Stimulated activated CD8-positive, alpha-beta memory T cell treated with anti-CD3 and anti-CD28 coated beads, Interleukin-15, amount 100 ng/mL, for 24 hours (primary cell): ENCODE measurements around the gene PHRF1.

ENCODE experiments used
- DNase-seq: peaks from one replicate; pipeline ENCODE4 v3.0.0-alpha.2; 2020; ENCODE audit warnings: low read depth

Gene PHRF1

DNA sequence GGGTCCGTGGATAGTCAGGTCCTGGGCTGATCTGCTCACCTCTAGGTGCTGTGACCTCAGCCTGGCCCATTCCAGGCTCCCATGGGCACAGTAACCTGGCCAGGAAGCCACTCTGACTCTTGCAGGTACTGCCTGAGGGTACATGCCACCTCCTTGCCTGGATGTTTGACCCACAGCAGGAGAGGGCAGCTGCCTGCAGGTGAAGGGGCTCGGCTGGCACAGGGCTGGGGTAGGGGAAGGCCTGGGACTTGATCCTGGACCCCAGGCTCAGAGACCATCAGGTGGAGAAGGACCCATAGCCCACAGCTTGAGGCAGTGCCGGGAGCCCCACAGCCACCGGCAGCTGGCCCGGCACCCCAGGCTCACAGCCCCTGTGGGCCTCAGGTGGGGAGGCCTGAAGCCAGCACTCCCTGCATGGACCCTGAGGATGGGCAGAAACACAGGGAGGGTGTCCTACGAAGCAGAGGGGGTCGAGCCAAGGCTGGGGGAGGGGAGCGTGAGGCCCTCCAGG lies 36.2 kb upstream of the PHRF1 start:
- no peak for DNase-seq

DNA sequence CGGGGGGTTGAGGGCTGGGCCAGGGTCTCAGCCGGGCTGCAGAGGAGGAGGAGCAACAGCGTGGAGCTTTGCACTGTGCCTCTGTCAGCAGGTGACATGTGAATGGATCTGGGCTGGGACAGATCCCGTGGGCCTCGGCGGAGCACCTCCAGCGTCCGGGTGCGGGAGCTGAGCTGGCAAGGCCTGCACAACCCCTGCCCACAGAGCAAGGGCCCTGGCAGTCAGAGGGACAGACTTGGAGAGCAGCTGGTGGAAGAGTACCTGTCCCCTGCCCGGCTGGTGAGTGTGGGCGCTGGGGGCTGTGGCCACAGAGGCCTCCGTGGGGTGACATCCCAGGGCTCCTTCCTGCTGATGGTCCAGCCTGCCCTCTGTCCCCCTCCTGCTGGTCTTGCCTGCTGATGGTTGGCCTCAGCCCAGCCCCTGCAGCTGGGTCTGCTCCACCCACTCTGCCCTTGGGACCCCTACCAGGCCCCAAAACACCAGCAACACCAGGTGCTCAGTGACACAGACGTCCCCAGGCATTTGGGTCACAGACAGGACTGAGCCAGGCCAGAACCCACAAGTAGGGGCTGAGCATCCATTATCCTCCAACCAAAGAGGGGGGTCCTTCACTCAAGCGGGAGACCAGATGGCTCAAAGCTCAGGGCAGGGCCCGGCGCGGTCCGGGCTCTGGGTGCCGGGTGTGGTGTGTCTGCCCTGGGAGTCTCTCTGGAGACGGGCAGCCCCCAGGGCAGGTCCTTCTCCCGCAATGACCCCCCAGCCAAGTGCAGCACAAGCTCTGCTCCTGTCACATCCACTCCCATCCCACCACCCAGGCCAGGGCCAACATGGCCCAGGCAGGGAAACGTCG lies 35.5 kb upstream of the PHRF1 start:
- DNase-seq, result no peak

DNA sequence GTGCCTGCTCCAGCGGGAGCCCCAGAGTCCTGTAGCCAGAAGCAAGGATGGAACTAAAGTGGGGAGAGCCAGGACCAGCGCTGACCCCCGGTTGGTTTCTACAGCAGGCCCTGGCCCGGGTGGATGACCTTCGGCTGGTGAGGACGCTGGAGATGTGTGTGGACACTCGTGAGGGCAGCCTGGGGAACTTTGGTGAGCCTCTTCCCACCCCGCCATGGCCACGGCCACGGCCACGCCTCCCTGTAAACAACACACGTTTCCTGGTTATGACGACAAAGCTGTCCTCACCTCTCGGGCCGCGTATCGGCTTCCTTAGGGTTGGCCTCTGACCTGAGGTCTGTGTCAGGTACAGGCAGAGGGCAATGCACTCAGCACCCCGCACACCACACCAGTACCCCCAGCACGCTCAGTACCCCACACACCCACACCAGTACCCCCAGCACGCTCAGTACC lies 34.8 kb upstream of the PHRF1 start:
- DNase-seq, result no peak

DNA sequence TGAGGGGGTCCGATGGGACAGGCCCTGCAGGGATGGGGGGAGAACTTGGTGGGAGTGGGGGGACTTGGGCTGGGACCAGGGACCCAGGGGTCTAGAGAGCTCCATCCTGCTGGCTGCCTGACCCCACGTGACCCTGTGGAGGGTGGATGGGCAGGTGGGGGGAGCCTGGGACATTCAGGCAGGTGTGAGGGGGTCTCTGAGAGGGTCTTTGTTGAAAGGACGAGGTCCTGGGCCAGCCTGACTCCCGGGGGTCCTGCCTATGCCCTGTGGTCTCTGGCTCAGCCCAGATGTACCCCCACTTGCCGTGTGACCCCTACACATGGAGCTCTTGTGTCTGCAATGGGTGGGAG lies 31.5 kb upstream of the PHRF1 start:
- DNase-seq, result no peak

DNA sequence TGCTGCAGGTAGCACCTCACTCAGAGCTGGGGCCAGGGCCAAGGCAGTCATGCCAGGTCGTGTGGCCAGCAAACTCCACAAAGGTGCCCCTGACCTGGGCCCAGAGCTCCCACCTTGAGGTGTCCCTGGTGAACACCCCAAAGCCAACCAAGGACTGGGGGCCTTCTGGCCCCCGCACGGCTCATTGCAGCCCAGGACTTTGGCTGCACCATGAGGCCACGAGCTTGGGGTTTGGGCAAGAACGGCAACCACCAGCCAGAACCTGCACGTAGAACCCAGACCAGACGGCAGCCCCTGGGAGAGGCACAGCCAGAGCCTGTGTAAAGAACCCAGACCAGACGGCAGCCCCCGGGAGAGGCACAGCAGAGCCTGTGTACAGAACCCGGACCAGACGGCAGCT lies 31.1 kb upstream of the PHRF1 start:
- no peak for DNase-seq

DNA sequence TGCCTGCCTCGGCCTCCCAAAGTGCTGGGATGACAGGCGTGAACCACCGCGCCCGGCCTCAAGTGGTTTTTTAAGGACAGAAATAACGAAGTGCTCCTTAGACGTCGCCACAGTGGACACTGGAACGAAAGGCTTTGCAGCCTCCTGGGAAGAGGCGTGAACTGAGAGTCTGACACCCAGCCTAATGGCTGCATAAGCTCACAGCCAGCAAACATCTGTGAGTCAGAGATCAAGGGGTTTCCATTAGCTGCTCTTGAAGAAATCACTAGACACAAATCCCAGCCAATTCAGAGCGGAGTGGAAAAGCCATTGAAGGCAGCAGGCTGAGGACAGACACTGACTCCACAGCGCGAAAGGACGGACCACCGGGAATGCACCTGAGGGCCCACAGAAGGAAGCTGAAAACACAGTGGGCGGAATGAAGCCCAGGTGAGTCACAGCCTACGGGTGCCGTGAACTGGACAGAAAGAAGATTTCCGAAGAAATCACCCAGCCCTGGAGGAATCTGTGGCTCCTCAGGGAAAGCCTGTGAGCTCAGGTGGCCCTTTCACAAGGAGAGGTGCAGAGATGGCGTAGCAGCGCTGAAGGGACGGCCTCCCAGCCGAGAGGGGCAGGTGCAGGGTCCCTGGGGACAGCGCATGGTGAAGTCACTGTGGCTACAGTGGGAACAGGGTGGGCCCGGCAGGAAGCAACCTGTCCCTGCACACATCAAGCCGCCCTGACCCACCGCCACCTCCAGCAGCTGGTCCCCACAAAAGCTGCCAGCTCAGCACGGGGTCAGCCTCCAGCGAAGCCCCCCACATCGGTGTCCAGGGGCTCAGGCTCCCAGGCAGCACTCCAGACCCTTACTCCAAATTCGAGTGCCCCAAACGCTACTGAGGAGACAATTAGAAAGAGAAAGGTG lies 27.3 kb upstream of the PHRF1 start:
- no peak for DNase-seq

DNA sequence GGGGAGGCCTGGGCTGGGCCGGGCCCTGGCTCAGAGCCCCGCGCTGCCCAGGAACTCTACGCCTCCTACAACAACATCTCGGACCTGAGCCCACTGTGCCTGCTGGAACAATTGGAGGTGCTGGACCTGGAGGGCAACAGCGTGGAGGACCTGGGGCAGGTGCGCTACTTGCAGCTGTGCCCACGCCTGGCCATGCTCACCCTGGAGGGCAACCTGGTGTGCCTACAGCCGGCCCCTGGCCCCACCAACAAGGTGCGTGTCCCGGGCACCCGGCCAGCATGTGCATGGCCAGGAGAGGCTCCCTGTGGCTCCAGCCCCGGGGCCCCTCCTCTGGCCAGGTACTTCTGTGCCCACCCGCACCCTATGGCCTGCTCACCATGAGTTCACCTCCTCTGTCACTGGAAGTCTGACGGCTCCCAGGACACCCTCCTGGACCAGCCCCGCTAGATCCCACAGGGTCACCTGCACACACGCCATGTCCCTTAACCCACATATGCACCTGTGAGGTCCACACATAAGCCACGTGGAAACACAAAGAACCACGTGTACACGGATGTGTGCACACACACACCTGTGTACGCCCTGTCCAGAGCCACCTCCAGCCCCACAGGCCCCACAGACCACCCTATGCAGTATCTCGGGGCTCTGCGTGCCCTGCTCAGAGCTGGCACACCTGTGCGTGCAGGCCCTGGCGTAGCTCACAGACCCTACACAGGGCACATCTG lies 26.1 kb upstream of the PHRF1 start:
- DNase-seq, result no peak

DNA sequence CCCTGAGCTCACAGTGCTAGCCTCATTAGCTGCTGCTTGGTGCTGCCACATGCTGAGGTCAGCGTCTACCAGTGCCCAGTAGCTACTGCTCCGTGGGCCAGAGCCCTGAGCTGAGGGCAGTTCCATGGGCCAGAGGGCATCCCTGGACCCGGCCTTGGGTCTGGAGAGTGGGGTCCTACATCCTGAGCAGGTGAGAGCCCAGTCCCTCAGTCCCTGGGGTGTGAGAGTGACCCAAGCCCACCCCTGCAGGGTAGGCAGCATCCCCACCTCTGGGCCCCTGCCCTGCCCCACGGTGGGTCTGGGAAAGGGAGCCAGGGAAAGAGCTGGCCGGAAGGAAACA lies 25.6 kb upstream of the PHRF1 start:
- no peak for DNase-seq

DNA sequence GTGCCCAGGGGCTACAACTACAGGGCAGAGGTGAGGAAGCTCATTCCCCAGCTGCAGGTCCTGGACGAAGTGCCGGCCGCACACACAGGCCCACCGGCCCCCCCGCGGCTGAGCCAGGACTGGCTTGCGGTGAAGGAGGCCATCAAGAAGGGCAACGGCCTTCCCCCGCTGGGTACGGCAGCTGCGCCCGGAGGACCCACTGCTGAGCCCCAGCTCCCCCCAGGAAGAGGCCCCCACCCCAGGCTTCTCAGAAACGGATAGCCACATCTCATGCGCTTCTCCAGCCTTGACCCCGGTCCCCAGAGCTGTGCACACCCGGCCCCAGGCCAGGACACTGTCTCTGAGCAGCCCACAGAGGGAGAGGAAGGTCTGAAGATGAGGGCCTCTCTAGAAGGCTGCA lies 25.1 kb upstream of the PHRF1 start:
- no peak for DNase-seq

DNA sequence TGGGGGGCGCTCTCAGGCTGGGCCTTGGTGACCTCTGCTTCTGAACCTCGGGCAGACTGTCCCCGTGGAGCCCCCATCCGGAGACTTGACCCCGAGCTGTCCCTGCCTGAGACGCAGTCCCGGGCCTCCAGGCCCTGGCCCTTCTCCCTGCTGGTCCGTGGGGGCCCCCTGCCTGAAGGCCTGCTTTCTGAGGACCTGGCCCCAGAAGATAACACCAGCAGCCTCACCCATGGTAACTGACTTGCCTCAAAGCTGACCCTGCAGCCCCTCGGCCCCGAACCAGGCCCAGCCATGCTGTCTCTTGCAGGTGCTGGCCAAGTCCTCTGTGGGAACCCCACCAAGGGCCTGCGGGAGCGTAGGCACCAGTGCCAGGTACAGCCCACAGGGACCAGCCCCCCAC lies 24.7 kb upstream of the PHRF1 start:
- no peak for DNase-seq

DNA sequence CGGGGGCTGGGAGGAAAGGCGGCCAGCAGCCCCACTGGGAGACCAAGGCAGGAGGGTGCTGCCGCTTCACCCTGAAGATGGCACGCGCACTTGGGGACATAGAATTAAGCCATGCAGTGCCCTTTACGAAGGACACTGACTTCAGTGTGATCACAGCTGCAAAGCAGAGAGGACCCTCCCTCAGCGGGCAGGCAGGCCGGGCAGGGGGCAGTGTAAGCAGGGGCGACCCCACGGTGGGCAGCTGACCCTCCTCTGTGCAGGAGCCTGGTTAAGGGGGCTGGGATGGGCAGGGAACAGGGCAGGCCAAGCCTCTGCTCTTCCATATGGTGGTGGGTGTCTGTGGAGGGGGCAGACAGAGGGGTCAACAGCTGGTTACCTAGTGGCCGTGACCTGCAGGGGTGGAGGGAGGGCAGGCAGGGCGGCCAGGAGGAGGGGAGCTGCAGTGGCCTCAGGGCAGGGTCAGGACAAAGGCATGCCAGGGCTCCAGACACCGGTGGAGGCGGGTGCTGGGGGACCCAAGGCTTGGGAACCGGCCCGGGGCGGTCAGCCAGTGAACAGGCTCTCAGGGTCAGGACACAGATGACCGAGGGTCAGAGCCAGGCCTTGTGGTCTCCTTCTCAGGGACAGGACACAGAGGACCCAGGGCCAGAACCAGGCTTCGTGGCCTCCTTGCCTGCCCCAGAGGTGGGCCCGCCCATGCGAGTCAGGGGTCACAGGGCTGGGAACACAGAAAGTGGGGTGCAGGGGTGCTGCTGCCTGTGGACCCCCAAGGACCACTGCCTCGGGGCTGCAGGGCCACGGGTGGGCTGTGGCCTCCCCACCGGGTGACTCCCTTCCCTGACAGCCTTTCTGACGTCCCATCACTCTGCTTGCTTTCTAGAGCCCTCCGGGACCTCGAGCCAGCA lies 22.9 kb upstream of the PHRF1 start:
- DNase-seq, result no peak

DNA sequence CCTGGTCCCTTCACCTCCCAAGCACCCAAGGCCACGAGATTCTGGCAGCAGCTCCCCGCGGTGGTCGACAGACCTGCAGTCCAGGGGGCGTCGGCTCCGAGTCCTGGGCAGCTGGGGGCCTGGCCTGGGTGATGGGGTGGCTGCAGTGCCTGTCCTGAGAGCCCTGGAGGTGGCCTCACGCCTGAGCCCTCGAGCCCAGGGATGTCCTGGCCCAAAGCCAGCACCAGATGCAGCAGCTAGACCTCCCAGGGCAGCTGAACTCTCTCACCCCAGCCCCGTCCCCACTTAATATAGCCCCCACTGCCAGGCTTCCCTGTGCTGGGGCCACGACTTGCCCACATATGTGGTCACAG lies 22.3 kb upstream of the PHRF1 start:
- DNase-seq, result no peak

DNA sequence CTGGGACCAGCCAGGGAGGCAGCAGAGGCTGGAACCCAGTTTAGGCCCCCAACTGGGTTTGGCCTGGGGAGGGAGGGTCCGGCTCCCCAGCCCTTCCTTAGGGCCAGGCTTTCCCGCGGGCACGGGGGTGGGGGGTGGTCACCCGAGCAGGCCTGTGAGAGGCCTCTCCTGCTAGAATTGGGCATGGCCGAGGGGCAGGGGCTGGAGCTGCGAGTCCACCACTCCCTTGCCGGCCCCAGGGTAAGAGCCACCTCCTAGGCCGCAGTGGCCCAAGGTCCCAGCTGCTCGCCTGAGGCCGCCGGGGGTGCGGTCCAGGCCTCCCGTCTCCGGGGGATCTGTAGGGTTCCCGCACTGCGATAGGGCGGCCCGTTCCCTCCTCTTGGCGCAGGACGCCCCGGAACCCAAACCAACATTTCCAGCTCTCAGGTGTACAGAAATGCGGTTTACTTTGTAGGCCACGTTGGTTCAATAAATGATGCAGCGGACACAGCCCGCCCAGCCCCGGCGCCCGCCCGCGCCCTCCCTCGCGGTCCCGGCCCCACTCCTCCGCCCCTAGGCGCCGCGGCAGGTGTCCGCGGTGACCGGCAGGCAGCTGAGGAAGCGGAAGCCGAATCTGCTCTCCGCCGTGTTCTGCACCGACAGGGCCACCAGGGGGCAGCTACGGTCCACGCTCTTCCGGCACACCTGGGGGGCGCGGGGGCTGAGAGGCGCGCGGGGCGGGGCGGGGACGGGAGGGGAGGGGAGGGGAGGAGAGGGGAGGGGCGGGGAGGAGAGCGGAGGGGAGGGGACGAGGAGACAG lies 21.6 kb upstream of the PHRF1 start:
- no peak for DNase-seq

DNA sequence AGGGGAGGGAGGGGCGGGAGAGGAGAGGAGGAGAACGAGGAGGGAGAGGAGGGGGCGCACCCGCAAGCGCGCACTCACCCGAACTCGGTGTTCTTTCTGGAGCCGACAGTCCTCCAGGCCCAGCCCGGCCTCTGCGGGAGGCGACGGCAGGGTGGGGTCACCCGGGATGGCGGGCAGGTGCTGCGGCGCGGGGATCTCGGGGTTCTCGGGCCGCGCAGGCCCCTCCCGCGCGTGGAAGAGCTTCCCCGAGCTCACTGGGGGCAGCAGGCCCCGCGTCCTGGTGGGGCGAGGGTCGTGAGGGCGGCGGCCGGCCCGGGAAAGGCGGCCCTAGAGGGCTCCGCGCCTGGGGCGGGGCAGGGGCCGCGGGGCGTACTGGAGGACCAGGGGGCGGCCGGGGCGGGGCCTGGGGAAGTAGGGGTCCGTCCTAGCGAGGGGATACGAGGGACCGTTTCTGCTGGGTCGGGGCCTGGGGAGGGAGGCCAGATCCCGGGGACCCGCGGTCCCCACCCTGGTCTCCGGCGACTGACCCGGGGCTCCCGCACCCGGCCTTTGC lies 21.0 kb upstream of the PHRF1 start:
- no peak for DNase-seq

DNA sequence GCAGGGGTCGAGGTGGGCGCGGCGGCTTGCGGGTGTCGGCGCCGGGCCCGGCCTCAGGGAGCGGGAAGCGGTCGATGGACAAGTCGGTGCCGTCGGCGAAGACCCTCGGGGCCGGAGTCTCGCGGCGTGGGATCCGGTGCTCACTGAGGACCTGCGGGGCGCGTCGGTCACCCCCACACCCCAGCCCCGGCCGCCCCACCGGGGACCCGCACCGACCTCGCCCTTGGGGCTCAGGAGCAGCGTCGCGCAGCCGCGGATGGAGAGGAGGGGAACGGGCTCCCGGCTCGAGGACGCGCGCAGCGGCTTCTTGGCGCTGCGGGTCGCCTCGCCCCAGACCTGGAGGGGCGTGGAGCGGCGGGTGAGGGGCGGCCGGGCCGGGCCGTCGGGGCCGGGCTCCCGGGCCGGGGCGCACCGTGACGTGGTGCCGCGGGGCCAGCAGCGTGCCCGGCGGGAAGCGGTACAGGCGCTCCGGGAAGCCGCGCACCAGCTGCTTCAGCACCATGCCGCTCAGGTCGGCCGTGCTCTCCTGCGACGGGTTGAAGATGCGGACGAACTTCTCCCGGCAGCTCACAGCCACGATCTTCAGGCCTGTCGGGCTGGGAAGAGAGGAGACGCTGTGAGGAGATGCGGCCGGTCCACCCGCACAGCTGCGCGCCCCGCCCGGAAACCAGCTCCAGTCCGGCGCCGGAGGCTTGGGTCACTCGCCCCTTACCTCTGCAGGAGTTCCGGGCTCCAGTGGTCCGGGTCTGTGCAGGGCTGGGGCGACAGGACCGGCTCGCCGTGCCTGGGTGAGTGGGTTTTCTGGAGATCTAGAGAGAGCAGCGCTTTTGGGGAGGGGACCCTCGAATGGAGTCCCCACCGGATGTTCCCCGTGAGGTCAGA lies 20.2 kb upstream of the PHRF1 start:
- DNase-seq, result no peak

DNA sequence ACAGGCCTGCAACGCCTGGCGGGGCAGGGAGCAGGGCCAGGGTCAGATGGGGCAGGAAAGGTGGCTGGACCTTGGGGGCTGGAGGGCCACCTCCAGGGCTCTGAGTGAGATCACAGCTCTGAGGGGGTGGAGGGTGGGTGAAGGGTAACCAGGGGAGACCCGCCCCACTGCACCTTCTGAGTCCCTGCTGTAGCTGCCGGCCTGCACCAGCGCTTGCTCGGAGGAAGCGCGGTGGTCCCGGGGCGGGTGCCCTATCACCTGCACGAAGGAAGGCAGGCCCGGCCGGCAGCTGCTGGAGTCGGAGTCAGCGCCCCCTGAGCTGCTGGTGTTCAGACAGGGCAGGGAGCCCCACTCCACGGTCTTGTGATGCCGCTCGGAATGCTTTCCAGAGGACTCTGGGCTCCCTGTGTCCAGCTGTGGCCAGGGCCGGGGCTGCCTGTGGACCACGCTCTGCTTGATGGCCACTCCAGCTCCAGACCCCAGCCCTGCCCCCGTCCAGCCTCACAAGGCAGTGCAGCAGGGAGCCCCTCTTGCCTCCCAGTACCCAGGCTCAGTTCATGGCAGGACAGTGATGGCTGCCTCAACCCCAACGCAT lies 19.5 kb upstream of the PHRF1 start:
- no peak for DNase-seq

DNA sequence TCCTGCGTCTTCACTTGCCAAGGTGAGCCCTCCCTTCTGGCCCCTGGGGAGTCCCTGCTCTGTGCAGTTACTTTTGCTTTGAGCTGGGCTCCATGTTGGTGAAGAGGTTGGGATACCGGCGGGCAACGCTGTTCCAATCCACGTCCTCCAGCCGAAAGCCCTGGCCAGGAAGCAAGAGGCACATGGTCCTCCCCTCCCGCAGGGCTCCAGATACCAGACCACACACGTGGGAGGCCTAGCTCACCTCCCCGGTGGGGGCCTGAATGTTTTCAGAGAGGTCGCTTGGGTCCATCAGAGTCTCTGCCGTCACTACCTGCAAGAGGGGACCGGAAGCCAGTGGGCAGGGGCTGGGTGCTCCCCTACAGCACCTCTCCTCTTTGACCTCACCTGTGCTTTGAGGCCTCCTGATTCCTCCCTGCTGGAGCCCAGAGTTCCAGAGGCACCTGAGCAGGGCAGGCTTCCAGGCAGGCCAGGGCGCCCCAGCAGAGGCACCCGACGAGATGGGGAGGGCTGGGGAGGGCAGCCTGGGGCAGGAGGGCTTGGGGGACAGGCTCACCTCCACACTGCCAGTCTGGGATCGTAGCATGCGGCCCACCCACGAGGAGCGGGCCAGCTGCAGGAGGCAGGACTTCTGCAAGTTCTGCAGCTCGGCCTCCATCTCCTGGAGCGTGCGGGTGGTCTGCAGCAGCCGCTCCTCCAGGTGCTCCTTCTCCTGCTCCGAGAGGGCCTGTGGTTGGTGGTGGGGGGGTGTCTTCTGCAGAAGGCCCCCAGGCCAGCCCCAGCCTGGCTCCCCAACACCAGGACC lies 18.7 kb upstream of the PHRF1 start:
- no peak for DNase-seq

DNA sequence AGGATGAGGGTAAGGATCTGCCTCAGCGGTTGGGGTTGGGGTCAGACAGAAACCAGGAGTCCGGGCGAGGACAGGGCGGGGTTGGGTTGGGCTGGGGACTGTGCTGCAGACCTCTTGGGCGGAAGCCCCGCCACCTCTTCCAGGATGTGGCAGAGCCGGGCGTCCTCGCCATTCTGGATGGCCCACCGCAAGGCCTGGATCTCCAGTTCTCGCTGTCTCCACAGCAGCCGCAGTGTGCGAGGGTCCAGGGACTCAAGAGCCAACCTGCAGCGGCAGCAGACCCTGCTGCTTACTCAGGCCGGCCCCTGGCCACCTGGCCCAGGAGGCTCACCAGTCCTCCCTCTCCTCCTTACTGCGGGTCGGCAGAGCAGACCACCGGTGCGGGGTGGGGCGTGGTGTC lies 17.8 kb upstream of the PHRF1 start:
- no peak for DNase-seq
